Peyer's patch (tissue), 4 donors: Measurements from ENCODE around the gene PGAM1.

ENCODE experiments used
- POLR2A ChIP-seq, 2 donors: fragments of 450-650 bp; IDR thresholded peaks; one replicate each; pipeline ENCODE4 v1.5.1; 2017; ENCODE audit warnings: antibody characterized with exemption in 2 of 2, mild to moderate bottlenecking in 2 of 2, moderate library complexity in 2 of 2
- TF ChIP-seq, protein P1 (sequence below), 6 experiments: fragments of 450-650 bp in 4 of 6; fragments of 200-600 bp in 2 of 6; sonication (generic) in 1 of 6; IDR thresholded peaks; one replicate each; pipeline ENCODE4 v1.5.1; 2017 to 2019; ENCODE audit warnings: antibody characterized with exemption in 6 of 6, mild to moderate bottlenecking in 3 of 6, moderate library complexity in 1 of 6

DNA sequence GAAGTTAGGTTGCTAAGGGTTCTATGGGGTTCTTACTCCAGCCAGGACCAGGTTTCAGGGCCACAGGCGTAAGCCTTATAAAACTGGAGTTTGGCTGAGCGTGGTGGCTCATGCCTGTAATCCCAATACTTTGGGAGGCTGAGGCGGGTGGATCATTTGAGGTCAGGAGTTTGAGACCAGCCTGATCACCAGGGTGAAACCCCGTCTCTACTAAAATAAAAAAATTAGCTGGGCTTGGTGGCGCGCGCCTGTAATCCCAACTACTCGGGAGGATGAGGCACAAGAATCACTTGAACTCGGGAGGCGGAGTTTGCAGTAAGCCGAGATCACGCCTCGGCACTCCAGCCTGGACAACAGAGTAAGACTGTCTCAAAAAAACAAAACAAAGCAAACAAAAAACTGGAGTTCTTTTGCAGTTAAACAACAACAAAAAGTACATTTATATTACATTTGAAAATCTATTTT is 24.5 kb upstream of the PGAM1 start:
- TF ChIP-seq, protein P1, sequence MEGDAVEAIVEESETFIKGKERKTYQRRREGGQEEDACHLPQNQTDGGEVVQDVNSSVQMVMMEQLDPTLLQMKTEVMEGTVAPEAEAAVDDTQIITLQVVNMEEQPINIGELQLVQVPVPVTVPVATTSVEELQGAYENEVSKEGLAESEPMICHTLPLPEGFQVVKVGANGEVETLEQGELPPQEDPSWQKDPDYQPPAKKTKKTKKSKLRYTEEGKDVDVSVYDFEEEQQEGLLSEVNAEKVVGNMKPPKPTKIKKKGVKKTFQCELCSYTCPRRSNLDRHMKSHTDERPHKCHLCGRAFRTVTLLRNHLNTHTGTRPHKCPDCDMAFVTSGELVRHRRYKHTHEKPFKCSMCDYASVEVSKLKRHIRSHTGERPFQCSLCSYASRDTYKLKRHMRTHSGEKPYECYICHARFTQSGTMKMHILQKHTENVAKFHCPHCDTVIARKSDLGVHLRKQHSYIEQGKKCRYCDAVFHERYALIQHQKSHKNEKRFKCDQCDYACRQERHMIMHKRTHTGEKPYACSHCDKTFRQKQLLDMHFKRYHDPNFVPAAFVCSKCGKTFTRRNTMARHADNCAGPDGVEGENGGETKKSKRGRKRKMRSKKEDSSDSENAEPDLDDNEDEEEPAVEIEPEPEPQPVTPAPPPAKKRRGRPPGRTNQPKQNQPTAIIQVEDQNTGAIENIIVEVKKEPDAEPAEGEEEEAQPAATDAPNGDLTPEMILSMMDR (IDR thresholded peaks at IDR 0.05), result no peak
- TF ChIP-seq POLR2A (IDR thresholded peaks at IDR 0.05), result no peak
